GM18873 (cell line): ENCODE measurements around the gene KIAA0825.

Experiments used
- ATAC-seq: cut with Tn5 transposase; IDR thresholded peaks from one replicate; pipeline ENCODE4 v1.9.1; 2021; ENCODE audit warnings: mild to moderate bottlenecking, moderate library complexity, moderate number of reproducible peaks; ENCODE audit not compliant: unreplicated experiment, low FRiP score

KIAA0825 gene

DNA sequence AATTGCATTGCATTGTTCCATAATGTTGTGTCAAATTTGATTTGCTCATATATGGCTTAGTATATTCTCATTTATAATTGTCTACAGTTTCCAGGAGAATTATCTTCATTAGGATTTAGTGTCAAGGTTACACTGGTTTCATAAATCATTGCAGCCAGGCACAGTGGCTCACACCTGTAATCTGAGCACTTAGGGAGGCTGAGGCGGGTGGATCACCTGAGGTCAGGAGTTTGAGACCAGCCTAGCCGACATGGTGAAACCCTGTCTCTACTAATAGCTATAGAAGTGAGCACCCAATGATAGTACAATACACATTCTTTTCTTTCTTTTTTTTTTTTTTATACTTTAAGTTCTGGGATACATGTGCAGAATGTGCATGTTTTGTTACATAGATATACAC, 282.5 kb downstream of the KIAA0825 start:
- no peak for ATAC-seq

DNA sequence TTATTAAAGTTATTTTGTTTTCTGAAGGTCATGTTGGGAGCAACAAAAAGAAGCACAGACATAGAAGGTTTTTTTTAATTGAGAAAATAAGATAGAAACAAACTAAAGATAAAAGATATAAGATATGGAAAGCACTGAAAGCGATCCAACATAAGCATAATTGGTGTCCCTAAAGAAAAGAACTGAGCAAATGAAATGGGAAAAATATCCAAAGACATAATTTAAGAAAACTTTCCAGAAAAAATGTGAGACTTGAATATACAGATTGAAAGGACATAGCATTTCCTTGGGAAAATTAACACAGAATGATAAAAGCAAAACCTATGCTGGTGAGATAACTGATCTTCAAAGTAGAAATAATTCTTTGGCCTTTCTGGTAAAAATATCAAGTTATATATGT, 289.3 kb downstream of the KIAA0825 start:
- no peak for ATAC-seq

DNA sequence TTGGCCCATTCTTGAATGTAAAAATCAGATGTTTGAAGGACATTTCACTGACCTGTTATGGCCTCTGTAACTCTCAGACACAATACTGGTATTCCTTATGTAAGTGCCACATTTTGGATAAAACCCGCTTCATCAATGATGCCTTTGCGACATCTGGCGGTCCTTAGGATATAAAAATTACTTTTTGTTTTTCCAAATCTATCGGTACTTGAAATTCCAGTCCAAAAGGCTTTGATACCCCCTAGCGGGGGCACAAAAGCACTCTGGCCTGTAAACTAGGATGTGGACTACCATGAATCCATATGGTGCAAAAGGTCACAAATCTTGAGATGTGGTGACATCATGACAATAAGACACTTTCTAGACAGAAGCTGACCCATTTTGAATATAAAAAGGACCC, 291.8 kb downstream of the KIAA0825 start:
- no peak for ATAC-seq

DNA sequence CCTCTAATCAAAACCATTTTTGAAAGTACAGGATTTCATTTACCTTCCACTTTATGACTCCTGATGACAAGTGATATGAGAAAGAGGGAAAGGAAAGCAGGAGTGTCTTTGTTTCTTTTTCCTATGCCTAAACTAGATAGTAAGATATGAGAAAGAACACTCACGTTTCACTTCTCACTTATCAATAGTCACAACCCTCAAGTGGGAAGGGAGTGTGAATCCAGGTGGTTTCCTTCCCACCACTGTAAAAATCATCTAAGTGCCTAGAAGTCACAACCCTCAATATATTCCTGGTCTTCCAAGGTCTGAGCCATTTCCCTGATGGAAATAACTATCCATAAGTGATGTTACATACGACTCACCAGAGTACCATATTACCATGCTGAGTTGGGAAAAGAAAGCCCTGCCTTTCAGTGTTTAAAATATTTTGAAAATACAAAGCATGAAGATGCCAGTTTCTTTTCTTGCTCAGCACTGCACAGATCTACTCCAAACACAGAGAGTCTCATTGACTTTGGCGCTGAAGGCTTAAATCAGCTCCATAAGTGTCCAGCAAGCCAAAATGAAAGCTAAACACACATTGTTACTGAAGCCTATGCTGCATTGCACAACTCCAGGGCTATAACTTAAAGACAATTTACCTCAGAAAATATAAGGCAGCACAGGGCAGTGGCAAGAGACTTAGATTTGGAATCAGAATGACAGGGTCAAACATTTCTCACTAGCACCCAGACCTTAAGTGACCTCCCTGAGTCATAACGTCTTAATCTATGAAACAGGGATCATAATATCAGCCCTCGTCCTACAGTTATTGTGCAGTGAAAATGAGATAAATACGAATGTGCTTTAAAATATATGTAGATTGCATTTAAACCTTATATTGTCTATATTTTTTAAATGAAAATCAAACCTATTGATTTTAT, 301.2 kb downstream of the KIAA0825 start:
- ATAC-seq: no peak

DNA sequence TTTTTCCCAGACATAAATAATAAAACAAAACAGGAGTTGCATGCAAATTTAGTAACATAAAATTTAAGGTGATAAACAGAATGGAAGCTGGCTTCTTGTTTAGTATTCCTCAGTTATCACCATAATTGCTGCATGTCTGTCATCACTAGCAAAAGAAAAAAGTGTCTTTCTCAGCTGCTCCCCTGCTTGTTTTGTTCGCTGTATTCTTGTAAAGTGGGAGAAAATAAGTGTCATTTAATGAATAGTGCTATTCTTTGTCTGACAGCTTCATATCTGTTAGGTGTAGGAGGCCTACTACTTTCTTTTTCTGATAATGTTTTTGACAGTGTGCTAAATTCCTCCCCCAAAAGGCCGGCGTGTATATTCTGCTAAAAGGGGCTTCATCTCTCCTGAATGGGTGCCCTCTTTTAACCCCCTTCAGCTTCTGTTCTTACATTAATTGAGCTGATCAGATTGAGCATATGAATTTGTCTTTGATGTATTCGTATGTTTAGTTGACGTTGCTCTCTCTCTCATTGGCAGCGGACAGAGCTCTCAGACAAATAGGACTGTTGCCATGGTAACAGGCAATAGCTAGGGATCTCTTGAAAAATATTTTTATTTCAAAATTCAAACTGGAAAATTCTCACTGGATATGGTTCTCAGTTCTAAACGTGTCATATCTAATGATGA, 303.8 kb downstream of the KIAA0825 start:
- no peak for ATAC-seq

DNA sequence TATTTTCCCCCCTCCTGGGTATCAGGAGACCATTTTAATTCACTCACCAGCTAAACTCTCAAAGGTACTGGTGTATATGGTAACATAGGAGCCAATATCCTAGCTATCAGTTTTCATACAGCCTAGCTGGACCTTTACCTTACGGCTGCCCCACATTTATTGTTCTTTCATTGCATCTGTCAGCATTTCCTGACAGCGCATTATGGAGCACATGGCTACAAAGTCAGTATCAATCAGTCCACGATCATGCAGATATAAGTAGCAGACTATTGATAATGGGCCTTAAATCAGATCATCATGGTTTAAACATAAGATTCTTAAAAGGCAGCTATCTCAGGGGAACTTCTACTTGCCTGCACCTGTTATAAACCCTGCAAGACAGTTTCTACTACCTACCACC, 304.7 kb downstream of the KIAA0825 start:
- no peak for ATAC-seq

DNA sequence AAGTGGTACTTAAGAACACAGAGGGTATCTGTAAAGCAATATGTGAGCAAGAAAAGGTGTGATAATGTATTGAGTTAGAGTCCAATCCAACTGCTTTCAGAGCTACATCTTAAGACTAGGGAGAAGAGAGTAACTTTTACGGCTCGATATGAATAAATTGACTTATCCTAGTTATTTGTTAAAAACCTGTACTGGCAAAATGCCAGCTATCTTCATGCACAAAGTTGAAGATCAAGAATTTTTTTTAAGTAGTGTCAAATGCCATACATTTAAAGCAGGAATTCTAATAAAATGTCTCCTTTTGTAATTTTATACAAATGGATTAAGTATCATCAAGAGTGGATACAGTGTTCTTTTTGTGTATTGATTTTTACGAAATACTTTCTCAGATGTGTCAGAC, 305.2 kb downstream of the KIAA0825 start:
- no peak for ATAC-seq

DNA sequence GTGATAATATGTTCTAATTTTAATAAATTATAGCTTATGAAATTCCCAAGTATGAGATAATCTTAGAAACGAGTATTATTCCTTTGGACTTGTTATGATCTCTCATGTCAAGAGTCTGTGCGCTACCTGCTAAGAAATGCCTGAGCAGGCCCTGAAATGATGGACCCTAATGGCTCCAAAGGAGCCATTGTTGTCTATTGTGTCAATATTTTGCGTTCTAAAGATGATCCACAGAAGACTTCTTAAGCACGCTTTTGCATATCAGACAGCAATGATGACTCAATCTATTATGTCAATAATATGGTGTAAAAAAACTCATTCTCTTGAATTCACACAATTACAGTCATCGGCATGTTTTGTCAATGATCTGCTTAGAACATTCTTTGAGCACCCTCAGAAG, 306.1 kb downstream of the KIAA0825 start:
- no peak for ATAC-seq

DNA sequence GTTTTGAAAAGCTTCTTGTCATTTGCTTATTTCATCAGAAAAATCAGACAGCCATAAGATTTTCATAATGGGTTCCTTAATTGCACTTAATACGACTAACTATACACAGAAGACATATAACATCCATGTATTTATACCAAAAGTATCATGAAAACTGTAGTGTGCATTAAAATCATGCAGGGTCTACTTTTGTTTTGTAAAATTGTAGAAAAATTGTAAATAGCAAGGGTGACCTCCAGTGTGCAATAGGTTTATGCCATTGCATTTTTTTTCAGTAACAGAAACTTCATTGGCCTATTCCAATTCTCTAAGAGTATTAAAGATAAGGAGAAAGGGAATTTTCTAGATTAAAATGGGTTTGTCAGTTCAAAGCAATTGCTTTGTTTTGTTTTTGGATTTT, 307.6 kb downstream of the KIAA0825 start:
- no peak for ATAC-seq

DNA sequence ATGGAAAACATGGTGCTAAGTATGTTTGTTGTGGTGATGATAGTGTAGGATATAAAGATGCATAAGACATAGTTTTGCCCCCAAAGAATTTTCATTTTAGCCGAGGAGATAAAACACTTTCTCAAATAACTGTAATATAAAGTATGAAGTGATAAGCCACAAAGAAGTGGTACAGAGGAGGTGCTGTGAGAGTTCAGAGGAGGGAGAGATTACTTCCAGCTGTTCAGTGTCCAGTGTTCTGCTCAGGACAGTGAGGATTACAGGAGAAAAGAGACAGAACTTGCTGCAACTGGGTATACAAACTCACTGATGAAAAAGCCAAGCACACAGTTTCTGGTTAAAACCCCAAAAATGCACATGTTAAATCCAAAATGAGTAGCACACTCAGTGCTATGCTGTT, 309.3 kb downstream of the KIAA0825 start:
- ATAC-seq: no peak

DNA sequence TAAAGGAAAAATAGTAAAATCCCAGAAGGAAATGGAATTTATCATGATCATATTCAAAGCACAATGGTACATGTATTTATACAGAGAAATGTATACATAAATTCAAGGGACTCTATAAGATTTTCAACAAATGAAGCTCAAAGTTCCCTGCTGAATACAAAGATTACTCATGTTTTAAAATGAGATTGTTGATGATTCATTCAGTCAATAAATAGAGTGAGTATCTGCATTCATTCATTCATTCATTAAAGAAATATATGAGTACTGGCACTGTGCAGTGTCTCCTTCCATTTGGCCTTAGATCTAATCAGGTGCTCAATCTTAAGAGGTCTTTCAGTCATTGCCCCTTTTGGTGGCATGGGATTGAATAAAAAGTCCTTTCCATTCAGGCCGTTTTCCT, 310.0 kb downstream of the KIAA0825 start:
- no peak for ATAC-seq

DNA sequence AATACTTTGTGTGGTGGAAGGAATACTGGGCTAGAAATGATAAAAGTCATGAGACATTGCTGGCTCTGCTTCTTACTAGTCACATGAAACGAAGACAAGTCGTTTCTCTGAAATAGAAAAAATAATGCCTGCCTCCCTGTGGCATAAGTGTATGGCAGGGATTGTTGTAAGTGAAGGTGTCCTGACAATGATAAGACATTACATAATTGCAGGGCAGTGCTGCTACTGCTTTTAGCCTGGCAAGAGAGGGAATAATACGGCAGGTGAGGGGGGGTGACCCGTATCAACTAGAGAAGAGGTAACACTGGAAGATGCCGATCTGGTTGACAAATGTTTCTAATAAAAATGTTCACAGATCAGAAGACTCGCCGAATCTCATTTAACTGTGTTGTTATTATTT, 314.3 kb downstream of the KIAA0825 start:
- ATAC-seq: no peak

DNA sequence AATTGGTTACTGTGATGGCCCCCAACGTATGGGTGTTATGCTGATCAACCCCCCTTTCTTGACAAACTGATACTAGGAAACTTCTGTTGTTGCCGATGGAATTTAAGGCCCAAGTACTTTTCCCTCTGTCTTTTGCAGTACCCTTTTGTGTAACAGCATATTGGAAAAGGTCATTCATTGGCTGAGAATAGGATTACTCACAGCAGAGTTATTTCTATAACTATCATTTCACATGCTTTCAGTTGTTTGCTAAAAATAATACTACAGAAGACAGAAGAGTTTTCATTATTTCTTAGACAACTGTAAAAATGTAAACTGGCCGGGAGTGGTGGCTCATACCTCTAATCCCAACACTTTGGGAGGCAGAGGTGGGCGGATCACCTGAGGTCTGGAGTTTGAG, 329.5 kb downstream of the KIAA0825 start:
- ATAC-seq: no peak

DNA sequence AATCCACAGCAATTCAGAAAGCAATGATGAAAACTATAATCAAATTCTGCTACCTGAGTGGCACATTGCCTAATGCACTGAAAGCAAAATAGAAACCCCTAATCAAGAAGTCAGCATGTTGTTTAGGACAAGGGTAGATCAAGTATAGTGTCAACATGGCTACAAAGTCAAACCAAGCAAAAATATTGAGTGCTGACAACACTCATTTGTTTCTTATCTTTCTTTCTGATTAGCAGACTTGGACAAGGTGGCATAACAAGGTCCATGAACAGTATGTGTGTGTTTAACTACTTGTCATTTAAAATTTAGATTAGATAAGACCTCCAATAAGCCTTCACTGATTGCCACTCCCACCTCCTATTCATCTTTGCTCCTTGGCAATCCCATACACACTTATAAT, 332.4 kb downstream of the KIAA0825 start:
- ATAC-seq: no peak

DNA sequence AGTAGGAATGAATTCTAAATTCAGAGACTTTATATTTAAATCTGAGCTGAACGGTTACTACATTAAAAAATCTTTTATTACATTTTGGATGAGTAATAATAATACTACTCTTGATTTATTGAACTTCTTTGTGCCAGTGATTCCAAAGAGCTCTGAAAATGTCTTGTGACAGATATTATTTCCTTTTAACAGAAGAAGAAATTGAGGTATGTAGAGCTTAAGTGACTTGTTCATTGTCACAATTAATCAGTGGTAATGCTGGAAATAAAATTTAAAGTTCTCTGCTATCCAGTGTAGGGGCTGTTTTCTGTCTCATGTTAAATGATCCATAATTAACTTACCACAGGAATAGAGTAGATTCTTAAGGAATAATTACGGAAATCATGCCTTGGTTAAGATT, 335.3 kb downstream of the KIAA0825 start:
- no peak for ATAC-seq

DNA sequence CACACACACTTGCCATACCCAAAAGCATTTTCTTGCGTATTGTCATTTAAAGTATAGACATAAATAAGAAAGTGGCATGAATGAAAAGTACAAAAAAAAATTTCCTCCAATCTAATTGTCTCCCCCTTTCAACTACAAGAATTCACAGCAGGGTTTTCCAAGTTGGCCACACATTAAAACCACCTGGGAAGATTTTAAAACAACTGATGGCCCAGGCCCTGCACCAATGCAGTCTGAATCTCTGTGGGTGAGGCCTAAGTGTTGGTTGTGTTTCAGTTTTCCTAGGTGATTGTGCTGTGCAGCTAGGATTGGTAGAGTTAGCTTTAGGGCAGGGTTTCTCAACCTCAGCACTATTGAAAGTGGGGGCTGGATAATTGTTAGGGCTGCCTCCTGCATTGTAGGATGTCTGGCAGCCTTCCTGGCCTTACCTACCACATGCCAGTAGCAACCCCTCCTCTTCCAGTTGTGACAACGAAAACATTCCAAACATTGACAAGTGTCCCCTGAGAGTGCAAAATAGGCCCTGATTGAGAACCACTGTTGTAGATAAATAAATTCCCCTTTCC, 337.1 kb downstream of the KIAA0825 start:
- ATAC-seq: no peak

DNA sequence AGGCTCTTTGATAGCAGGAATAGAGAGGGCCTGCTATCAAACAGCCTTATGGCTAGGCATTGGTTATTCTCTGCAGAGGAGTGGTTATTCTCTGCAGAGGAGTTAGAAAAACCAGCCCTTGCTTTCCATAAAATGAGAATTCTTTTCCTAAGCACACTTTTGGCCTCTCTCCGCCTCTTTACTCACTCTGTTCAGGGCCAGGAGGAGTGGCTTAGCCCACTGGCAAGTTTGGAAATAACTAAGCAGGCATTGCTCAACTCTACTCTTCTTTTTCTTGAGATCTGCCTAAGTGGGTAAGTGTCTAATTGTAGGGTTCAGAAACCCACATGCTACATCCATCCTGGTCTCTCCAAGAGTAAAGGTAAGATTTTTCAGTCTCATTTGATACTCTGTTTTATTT, 341.7 kb downstream of the KIAA0825 start:
- ATAC-seq: no peak

DNA sequence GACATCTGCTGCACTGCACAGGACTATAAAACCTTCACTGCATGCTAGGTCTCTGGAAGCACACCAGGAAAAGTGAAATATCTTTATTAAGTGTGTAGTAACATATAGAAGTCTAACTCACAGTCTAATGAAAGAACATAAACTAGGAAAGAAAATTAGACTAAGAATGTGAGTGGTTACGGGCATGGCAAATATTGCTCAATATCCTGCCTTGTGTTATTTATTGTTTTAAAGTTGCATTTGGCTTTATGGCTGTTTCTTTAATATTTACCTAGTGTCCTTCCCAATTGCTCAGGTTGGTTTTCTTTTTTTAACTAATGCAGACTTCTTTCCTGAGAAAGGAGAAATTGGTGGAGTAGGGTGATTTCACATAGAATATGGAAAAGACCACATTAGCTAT, 342.4 kb downstream of the KIAA0825 start:
- ATAC-seq: no peak

DNA sequence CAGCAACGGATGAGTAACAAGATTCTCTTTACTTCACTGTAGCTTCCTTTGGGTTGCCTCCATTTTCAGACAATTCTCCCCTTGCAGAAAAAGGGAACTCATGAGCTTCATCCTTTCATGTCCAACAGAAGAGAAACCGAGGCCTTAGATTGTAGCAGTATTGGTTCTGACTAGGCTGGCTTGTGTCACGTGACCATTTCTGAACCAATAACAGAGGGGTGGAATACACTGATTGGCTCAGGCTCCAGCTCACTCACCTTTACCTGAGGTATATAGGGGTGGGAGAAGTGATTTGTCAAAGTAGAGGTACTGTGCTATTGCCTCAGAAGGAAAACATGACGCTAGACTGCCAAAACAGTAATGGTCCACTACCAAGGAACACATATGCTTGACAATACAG, 343.7 kb downstream of the KIAA0825 start:
- no peak for ATAC-seq

DNA sequence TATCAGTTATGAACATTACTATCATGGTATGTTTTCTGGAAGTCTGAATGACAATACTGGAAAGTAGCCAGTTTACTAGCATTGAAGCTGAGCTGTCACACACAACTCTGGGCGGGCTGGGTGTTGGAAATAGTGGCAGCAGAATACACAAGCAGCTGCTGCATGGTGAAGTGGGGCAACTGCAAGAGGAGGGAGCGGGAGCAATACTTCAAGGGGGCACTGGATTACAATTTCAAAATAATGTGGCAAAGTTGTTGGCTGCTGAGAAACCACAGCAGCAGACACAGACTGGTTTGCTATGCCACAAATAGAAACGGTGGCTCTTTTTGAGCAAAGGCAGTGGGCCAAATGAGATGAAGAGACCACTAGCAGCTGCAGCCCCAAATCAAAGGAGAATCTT, 350.2 kb downstream of the KIAA0825 start:
- ATAC-seq: no peak

DNA sequence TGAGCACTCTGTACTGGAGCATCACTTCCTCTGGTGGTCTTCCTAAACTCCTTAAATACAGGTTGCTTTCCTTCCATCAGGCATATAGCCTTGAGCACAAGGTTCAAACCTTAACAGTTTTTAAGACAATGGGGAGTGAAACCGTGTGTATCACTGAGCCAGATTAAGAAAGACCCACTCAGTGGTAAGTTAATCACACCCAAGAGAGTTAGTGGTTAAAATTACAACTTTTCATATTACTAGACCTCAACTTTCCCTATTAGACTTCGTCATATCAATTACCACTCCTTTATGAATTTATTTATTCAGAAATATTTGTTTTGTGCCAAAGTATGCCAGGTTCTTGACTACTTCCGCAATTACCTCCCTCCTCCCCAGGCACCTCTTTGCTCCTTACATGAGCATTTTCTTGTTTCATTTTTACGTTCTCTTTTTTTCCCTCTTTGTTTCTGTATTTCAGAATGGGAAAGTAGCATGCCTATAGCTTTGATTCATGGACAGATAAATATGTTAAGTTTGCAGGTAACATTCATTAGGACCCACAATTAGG, 351.0 kb downstream of the KIAA0825 start:
- no peak for ATAC-seq
